HG02938 (cell line): Measurements from ENCODE around the gene PIGX.

Source experiments
- ATAC-seq: cut with Tn5 transposase; IDR thresholded peaks from one replicate; pipeline ENCODE4 v1.9.1; 2021; ENCODE audit warnings: mild to moderate bottlenecking, moderate library complexity; ENCODE audit not compliant: unreplicated experiment

PIGX gene

DNA sequence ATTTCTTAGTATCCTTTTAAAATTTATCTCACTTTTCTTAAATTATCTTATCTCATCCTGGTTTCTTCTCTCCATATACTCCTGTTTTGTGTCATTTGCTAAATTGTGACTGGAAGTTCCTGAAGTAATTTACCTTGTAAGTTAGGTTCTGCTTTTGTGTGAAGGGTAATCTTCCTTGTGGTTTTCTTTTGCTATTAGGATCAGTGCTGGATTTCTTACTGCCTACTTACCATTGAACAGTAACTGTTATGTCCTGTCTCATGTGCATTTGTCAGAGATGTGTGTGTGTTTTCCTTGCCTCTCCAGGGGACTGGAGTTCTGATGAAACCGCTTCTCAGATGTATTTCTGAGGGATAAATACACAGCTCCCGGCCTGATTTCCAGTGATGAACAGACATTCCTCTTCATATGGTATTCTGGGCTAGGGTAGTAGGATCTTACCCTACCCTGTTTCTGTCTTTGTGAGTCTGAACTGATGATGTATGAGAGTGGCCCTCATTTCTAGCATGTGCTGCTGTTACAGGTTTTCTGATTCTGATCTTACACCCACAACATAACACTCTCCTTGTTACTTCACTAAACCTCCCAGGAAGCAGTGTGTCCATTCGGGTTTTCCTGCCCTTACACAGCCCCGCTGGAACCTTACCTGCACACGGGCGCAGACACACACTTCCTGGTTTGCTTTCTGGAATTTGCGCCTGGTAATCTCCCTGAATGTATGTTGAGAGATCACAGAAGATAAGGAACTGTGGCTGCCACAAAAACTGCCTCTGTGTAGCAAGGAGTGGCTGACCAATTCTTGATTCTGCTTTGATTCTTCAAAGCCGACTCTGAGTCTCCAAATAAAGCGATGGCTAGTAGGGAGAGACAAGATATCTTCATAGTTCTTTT lies 42.2 kb downstream of the PIGX start:
- no peak for ATAC-seq

DNA sequence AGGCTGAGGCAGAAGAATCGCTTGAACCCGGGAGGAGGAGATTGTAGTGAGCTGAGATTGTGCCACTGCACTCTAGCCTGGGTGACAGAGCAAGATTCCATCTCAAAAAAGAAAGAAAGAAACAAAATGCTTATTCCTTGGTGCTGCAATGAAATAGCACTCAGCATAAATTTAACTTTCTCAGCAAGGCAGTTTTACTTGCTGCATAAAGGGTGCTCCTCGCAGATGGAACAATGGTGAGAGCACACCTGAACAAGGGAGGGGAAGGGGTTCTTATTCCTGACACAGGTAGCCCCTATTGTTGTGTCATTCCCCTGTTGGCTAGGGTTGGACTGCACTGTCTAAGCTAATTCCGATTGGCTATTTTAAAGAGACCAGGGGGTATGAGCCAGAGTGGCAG lies 44.6 kb downstream of the PIGX start:
- ATAC-seq: no peak

DNA sequence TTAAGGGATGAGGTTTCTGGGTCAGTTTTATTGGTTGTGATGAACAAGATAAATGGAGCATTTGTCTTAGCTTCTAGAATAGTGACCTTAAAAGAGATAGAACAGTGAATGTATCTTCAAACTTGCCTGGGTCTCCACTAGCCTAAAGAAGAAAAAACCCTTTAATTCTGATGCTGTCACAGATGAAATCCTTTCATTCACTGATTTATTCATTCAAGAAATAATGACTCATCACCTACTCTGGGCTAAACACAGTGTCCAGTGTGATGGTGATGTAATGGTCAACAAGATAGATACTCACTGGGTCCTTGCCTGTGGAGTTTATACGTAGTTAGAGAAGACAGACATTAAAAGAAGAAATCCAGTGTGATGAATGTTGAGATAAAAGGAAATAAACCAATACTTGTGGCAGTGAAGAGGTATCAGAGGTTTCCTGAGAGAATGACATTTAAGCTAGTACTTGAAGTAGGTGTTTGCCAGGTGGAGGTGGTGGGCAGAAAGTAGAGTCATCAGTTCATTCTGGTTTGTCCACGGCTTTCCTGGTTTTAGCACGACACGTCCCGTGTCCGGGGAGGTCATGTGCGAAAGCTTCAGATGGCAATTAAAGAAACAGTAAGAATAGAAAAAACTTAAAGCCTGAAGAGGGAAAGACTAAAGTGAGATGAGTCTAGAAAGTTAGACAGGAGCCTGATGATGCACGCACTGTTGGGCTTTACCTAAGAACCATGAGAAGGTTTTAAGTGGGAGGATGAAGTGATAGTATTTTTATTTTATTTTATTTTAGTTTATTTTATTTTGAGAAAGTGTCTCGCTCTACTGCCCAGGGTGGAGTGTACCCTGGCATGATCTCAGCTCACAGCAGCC lies 45.9 kb downstream of the PIGX start:
- ATAC-seq: no peak

DNA sequence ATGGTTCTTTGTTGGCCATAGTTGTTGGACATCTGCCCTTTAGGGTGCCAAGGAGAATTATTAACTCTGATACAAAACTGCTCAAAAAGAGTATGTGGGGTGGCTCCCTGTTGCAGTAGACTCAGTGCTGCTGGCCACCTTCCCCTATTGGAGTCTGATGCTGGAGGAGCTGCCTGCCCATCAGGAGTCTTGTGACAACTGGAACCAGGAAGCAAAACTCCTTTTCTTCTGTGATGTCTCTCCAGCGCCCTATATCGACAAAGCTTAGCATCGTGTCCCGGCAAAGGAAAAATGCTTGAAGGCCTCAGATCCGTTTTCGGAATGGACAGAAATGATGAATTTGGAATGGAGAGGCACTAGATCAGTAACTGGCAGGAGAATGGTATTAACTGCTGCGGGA lies 51.0 kb downstream of the PIGX start:
- ATAC-seq: no peak

DNA sequence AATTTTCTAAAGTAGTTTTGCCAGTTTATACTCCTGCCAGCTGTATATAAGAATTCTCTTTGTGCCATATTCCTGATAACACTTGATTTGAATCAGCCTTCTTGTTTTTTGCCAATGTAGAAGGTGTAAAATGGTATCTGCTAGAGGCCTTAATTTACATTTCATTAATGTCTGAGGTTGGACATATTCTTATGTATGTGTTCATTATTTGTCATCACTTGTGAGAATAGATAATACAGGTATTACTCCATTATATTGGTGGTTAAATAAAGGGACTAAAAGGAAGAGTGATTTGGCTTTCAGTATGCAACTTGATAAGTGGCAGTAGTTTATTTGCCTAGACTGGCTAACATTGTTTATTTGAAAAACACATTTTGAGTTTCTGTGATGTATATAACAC lies 53.3 kb downstream of the PIGX start:
- no peak for ATAC-seq

DNA sequence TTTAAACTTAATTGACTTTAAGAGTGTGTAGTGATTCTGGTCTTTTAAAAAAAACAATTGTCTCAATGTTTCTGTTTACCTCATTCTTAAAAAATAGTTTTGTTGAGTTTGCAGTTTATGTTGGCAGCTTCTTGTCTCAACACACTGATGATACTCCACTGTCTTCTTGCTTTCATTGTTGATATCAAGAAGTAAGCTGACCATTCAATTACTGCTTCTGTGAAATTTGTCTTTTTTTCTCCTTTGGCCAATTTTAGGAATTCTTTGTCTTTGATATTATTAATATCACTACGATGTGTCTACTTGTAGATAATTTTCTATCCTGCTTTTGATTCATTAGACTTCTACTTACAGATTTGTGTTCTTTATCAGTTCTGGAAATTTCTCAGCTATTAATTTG lies 58.9 kb downstream of the PIGX start:
- no peak for ATAC-seq

DNA sequence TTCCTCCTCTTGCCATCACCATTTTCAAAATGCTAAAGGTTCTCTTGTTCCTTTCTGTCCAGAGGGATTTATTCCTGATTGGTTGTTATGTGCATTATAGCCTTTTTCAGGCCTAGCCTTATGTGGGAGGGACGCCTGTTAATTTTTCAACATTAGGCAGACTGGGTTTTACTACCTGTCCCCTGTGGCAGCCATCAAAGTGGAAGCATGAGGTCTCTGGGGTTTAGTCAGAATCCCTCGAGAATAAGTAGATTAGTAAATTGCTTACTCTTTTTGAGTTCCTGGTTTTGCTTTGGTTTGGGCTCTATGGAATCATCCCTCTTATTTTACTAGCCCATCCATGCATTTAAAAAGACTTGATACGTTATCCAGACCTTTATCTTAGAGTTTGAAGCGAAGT lies 59.9 kb downstream of the PIGX start:
- ATAC-seq: no peak

DNA sequence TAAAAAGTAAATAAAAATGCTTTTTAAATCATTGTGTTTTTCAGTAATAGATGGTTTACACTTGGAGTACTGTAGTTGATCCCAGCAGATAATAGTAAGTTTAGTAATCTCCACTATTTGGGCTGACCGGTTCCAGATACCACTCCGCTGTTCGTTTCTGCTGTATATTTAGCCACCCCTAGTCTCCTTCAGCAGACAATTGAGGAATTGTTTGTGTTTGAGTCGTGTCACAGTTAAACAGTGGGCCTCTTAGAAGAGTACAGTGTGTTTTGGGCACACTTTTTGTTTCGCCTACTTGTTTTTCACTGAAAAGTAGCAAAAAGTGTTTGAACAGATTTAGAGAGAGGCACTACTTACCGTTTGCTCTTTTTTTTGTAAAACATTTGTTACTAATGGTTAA lies 60.7 kb downstream of the PIGX start:
- ATAC-seq: no peak

DNA sequence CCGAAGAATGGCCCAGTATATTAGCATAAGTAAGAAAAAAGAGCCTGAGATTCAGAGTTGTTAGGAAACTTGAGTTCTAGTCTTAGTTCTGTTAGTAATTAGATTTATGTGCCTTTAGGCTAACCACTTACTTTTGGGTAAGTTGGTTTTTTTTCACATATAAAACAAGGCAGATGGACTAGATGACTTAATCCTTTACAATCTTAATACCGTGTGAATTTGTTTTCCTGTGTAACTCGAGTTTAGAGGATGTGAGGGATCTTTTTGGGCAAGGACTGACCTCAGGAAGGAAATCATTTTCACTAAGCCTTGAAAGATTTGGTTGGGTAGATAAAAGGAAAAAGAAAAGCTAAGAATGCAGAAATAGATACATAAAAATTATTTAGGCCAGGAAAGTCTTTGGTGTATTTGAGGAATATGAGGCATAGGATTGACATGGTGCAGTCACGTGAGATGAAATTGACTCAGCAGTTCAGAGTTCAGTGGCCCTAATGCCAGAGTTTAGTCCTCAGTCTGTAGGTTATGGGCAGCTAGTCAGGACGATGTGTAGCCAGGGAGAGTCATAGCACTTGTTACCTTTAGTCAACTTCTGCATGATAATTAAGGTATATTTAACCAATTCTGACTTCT lies 62.1 kb downstream of the PIGX start:
- no peak for ATAC-seq

DNA sequence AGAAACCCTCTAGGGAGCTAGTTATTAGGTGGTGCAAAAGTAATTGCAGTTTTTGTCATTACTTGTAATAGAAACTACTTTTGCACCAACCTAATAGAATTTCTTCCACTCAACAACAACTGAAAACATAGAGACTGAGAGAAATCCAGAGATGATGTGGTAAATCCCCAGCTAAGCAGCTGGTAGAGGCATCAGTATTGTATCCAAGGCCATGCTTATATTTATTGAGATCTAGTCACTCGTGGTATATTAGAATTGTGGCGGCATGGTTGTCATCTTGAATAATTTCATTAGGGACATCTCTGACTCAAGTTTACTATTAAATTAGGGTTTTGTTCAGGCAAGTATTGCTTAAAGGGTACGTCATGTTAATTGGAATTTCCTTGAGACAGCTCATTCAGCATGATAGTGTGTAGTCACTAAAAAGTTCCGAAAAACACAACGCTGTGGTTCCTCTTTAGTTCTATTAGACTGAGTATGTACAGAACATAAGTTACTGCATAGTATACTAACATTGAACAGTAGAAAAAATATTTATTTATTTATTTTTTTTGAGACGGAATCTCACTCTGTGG lies 62.8 kb downstream of the PIGX start:
- no peak for ATAC-seq

DNA sequence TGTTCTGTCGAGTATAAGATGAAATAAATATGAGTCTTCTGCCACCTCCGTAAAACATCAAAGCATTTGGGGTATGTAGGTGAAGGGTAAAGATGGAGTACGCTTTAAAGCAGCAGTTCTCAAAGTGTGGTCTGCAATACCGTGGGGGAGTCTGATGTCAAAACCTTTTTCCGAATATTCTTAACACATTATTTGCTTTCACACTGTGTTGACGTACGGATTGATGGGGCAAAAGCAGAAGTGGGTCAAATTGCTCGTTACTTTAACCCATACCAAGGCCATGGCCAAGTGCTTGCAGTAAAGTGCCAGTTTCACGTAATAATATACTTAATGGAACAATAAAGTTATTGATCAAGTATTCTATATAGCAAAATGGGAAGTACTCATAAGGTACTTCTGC lies 63.8 kb downstream of the PIGX start:
- no peak for ATAC-seq

DNA sequence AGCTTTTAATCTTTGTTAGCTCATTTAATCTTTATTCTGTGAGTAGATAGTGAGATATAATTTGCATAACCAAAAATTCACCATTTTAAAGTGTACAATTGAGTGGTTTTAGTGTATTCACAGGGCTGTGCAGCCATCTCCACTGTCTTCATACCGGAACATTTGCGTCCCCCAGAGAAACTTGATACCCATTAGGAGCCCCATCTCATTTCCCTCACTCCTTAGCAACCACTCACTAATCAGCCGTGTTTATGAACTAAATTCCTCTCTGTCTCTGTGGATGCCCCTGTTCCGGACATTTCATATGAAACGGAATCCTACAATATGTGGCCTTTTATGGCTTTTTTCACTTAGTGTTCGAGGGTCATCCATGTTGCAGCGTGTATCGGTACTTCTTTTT lies 65.7 kb downstream of the PIGX start:
- no peak for ATAC-seq

DNA sequence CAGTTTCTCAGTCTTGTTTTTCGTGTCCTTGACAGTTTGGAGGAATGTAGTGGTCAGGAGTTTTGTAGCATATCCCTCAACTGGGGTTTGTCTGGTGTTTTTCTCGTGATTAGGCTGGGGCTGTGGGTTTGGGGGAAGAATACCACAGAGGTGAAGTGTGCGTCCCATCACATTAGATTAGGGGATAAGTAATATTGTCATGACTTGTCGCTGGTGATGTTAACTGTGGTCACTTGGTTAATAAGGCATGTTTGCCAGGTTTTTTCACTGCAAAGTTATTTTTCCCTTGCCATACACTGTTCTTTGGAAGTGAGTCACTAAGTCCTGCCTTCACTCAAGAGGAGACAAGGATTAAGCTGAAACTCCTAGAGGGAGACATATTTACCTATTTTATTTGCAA lies 66.6 kb downstream of the PIGX start:
- no peak for ATAC-seq

DNA sequence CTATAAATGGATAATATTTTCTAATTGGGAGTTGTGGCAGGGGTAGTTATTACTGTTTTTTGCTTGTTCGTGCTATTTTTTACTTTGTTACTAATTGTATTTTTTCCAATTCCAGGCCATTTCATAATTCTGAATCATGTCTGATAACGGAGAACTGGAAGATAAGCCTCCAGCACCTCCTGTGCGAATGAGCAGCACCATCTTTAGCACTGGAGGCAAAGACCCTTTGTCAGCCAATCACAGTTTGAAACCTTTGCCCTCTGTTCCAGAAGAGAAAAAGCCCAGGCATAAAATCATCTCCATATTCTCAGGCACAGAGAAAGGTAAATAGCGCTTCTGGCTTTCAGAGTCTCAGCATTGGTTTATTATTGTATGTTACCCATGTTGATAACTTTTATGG lies 70.3 kb downstream of the PIGX start:
- ATAC-seq: no peak
